NCI-H69 (cell line): ENCODE data around the gene CEMIP2.
"Not testable (repeated sequence)": the region's sequence is repeated elsewhere in the genome, so short reads cannot be mapped to it uniquely, and the experiment has no call there.

Experiments
- DNase-seq: peaks from one replicate; lab custom pipeline; 2025; lab: John Stamatoyannopoulos, UW

Gene CEMIP2

DNA sequence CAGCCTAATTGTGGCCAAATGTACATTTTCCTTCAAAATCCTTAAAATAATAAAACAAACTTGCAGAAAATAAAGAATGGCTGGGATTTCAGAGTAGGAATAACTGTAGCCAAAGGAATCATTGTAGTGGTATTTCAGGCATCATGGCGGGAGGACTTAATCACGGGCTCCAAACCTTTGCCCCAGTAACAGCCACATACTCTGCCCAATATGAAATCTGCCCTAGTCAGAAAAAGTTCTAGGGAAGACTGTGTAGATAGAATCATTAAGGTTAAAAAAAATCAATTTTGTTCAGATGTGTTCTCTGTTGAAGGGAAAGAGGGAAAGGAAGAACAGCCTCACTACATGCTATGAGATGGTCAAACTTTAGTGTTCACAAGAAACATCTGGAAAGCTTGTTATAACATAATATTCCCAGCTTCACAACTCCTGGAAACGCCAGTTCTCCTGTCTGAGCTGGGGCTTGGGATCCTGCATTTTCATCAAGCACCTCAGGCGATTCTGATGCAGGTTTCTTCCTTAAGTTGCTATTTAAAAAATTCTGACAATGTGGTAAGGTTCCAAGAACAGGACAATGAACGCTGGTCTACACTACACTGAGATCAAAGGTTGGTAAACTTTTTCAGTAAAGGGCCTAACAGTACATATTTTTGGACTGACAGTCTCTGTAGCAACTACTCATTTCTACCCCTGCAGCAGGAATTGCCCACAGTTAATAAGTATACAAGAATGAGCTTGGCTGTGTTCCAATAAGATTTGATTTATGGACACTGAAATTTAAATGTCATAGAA, 87.9 kb downstream of the CEMIP2 start:
- peak; percentile 41 for DNase-seq

- no peak for DNase-seq
Observed at GRCh38 chr9:71678999-71679398, 89.3 kb downstream of the CEMIP2 start.

DNA sequence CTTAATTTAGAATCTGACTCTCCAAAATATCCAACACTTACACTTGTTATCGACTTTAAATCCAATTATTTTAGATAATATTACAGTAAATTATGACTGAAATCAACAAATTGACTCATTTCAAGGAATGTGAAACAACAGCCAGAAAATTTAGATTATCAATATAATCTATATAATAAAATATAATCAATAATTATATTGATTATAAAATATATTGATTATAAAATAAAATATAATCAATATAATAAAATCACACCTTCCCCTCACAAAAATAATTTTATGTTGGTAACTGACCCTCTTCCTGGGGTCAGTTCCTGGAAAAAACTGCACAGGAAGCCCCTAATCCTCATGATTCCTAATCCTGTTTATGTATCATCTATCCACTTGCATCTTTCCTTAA, 91.1 kb downstream of the CEMIP2 start:
- no peak for DNase-seq

DNA sequence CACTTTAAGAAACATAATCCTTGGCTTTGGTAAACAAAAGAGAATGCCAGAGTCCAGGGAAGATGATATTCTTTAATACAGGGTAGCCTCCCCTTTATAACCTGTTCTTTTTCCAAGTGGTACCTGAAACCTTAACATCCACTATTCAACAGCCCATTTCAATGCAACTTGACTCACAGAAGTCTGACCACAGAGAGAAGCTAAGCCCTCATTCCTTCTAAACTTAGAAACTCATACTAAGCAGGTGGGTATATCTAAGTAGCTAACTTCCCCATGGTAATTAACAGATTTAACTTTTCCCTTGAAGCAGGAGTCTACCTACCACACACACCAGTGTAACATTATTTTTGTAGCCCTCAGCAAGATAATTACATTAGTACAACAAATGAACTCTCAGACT, 91.9 kb downstream of the CEMIP2 start:
- no peak for DNase-seq

- DNase-seq = peak; percentile 31
Observed at GRCh38 chr9:71675857-71676165, 92.5 kb downstream of the CEMIP2 start.

DNA sequence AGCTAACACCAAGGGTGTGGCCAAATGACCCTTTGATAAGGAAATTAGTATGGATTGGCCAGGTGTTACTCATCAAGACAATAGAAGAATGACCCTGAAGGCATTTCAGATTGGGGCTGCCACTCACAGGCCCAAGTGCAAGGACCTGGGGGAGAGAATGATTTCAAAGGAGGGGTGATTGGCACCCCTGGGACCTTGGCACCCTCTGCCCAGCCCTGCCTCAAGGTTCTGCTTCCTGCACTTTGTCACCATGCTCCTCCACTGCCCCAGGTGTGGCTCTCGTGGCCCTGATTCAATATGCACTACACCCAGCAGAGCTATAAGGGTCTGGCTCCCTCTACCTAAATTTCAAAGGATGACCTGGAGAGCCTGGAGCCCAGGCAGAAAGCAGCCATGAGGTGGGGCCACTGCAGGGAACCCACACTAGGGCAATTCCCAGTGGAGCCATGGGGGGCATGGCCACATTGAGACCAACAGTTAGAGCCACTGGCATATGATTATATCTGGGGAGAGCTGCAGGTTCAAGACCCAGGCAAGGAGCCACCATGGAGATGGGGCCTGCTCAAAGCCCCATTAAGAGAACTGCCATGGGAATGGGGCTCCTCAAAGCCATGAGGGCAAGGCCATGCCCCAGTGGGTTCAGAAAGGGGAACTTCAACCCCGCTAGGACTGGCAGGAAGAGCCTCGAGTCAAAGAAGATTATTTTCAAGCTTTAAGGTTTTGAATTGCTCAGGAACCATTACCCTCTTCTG, 93.0 kb downstream of the CEMIP2 start:
- DNase-seq = no peak

DNA sequence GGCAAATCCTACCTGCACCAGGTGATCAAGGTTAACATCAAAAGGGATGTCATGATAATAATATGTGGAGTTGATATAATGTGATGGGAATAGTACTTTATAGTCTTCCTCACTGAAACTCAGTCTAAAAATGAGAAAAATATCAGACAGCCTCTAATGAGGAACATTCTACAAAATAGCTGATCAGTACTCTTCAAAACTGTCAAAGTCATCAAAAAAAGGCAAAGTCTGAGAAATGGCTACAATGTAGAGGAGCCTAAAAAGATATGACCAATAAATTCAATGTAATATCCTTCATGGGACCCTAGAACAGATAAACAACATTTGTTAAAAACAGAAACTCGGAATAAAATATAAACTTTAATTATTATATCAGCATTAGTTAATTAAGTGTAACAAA, 95.7 kb downstream of the CEMIP2 start:
- no peak for DNase-seq

DNA sequence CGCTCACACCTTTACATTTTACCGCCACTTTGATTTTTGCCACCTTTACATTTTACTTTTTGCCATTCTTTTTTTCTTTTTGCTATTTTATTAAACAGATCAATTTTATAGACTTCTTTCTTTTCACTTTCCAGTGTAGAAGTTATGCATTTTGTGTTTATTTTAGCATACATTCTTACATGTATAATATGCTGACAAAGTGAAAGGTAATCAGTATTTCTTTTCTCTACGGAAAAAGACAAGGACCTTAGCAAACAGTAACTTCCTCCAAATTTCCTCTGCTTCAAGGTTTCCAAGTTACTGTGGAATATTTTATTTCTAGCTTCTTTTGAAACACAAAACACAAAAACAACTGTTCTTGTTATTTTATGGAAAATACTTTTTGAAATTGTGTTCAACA, 97.0 kb downstream of the CEMIP2 start:
- DNase-seq = no peak

DNA sequence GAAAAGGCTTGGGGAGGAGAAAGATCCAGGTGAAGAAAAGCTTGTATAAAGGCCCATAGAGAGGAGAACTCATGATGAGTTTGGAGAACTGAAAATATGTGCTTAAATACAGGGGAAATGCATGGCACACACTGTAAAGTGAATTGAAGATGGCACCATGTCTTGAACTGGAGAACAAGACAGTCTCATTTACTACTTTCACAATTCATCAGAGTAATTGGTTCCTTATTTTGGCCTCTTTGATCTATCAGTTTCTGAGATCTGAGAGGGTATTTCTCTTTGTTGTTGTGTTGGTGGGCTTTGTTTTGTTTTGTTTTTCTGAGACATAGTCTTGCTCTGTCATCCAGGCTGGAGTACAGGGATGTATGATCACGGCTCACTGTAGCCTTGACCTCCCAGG, 98.2 kb downstream of the CEMIP2 start:
- DNase-seq = no peak

- peak; percentile 34 for DNase-seq
Observed at GRCh38 chr9:71669284-71669995, 98.9 kb downstream of the CEMIP2 start.

- DNase-seq = no peak
Observed at GRCh38 chr9:71668717-71669116, 99.6 kb downstream of the CEMIP2 start.

DNA sequence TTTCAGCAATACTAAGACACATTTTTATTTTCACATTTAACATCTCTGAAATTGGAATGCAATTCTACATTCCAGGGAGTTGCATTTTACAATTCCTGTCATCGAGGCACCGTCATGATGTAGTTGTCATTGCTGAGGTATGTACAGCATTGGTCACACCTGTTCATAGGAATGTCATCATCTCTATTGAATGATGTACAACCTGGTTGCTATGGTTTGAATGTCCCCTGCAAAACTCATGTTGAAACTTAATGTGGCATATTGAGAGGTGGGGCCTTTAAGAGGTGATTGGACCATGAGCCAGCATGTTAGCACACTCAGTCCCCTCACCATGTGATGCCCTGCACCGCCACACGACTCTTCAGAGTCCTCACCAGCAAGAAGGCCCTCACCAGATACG, 103.1 kb downstream of the CEMIP2 start:
- DNase-seq = no peak

DNA sequence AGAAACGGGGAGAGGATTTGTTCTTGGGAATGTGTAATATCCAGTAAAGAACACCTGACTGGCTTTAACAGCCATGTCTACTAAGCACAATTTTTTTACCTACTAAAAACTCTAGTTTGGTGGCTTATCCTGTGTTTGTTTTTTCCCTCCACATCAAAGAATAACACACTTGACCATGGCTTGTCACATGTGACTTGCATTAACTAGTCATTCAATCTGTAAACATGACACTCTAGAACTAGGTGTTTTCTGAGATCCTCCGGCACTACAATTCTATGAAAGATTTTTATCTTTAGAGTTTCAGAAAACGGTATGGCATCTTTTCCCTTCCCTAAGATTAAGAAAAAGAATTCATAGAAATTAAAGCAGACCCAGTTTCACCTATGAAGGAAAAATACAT, 103.7 kb downstream of the CEMIP2 start:
- no peak for DNase-seq

DNA sequence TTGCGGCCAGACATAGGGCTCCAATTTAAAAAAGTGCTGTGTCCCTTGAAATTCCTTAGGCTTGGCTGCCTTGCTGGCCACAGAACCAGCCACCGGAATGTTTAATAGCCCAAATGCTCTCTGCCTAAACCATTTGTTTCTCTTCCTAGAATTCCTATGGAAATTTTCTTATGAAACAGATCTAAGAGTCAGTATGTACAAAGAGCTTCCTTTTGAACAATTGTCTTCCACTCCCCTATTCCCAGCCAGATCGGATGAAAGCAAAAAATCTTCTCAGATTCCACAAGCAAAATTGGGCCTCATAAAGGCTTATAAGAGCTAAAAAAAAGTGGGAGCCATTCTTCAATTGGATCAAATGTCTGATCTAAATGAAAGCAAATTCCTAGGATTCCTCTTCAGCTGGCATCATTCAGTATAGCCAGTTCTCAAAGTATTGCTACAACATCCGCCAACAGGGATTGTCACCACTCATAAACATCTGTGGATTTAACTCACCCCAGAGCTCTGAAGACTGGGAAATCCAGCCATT, 104.3 kb downstream of the CEMIP2 start:
- DNase-seq = no peak

GRCh38 chr9:71663216-71663615, 105.1 kb downstream of the CEMIP2 start:
- no peak for DNase-seq

DNA sequence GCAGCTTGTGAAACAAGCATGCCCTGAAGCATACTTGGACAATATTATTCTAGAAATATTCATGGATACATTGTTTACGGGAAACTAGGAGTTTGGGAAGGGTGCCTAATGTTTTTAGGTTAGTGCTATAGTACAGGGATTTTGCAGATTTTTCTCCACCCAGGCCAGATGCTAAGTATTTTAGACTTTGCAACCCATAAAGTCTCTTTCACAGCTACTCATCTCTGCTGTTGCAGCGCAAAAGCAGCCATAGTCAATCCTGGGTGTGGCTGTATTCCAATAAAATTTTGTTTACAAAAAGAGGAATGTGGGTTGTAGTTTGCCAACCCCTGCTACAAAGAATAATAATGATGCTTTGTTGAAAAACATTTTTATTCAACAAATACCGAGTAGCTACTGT, 106.2 kb downstream of the CEMIP2 start:
- no peak for DNase-seq

GRCh38 chr9:71657276-71657675, 111.0 kb downstream of the CEMIP2 start:
- DNase-seq = not testable (repeated sequence)

DNA sequence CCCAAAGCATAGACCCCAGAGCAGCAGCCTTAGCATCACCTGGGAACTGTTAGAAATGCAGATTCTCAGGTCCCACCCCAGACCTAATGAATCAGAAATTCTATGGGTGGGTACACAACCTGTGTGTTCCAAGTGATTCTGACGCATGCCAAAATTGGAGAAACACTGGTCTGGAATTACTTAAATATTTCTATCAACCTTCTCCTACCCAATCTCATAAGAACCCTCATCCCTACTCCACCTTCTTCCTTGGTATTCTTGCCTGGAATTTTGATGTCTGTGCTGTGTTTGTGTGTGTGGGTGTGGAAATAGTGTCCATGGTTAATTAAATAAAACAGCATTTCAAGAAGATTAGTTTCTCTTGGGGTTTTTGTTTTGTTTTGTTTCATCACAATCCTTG, 111.8 kb downstream of the CEMIP2 start:
- no peak for DNase-seq

GRCh38 chr9:71655778-71656177, 112.5 kb downstream of the CEMIP2 start:
- DNase-seq = no peak

GRCh38 chr9:71655141-71655540, 113.2 kb downstream of the CEMIP2 start:
- no peak for DNase-seq

GRCh38 chr9:71652480-71652879, 115.8 kb downstream of the CEMIP2 start:
- no peak for DNase-seq

DNA sequence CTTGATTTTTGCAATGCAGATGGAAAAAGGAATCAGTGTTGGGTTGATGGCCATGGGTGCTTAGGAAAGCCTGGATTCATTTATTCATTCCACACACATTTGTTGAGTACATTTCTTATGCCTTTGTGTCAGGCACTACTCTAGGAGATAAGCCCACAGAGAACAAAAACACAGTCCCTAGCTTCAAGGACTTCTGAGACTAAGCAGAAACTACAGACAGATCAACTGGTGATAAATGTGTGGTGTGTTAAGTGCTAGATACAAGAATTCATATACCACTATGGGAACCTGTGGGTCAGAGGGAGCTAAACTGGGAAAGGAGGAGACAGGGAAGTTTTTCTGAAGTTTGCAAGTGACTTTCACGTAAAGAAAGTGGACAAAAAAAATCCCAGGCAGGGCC, 119.9 kb downstream of the CEMIP2 start:
- no peak for DNase-seq

GRCh38 chr9:71647094-71647591, 121.2 kb downstream of the CEMIP2 start:
- DNase-seq = peak; percentile 38
